ENCODE measurements around the gene GAMT.

GAMT gene

DNA sequence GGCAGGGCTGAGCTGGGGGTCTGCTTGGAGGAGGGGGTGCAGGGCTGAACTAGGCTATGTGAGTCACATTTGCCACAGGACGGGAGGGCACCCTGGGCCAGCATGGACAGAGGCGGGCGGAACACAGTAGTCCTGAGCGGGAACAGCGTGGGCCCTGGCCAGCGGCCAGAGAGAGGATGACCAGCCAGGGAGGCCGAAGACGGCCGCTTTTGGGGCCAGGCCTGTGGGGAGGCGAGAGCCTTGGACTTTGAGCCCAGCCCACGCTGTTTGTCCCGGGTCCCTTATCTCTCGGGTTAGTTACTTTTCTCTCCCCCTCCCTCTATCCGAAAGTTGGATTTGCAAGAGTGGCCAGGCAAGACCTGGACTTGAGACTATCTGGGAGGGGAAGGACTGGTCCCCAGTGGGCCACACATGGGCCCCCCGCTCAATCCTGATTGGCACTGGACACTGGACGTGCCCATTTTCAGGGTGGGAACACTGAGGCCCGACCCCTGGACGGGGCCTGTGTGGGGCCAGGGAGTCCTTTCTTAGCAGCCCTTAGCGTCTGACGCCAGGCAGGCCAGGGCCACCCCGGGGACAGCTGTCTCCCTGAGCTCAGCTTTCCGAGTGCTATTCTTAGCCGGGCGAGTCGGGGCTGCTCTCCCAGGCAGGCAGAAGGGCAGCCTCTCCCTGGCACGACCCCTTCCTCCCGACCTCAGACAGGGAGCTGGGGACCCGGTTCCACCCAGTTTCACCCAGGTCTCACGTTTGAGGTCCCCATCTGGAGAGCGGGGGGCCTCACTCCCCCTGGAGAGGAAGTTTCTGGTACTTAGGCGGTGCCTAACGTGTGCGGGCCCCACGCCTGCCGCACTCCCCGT, 833 bp downstream of the GAMT start:
- Histone ChIP-seq H3K27ac (ENCODE audit: low read depth in 2 of 2, low read length in 2 of 2) (no peak overlapping the region), H3K9me3 (ENCODE audit: control insufficient read depth in 2 of 2, low read length in 2 of 2) (no peaks in the 10 kb centered on the region), H3K9ac (ENCODE audit: low read depth in 1 of 2, low read length in 2 of 2) (peak overlapping the region in 1 of 2 donors; percentile 48), H3K27me3 (ENCODE audit: control insufficient read depth in 2 of 2, insufficient read depth in 2 of 2, low read length in 2 of 2) (peaks cover 15 to 34% of the 10 kb centered on the region in 2 donors), H3K36me3 (ENCODE audit: control insufficient read depth in 2 of 2, insufficient read depth in 2 of 2, low read length in 2 of 2) (no peaks in the 10 kb centered on the region), H3K4me3 (ENCODE audit: low read length in 2 of 2) (peak overlapping the region; percentile 52 to 55), H3K4me1 (ENCODE audit: control insufficient read depth in 2 of 2, insufficient read depth in 2 of 2, low read length in 2 of 2) (peaks cover 8 to 24% of the 10 kb centered on the region in 2 donors)

DNA sequence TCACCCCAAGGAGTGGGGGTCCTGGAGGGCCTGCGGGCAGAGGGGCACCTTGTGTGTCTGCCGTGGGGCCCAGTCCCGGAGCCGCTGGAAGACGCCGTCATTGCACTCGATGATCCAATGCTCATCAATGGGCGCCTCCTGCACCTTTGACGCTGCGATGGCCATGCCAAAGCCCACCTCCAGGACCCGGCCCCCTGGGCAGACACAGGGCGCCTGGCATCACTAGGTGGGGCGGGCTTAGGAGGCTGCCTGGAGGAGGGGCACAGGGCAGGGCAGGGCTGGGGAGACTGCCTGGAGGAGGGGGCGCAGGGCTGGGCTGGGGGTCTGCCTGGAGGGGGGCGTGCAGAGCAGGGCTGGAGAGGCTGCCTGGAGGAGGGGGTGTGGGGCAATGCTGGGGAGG, 1.6 kb downstream of the GAMT start:
- Histone ChIP-seq H3K9ac (ENCODE audit: low read depth in 1 of 2, low read length in 2 of 2) (no peak overlapping the region), H3K27ac (ENCODE audit: low read depth in 2 of 2, low read length in 2 of 2) (no peak overlapping the region), H3K9me3 (ENCODE audit: control insufficient read depth in 2 of 2, low read length in 2 of 2) (no peaks in the 10 kb centered on the region), H3K4me1 (ENCODE audit: control insufficient read depth in 2 of 2, insufficient read depth in 2 of 2, low read length in 2 of 2) (peaks cover 8 to 24% of the 10 kb centered on the region in 2 donors), H3K4me3 (ENCODE audit: low read length in 2 of 2) (no peak overlapping the region), H3K36me3 (ENCODE audit: control insufficient read depth in 2 of 2, insufficient read depth in 2 of 2, low read length in 2 of 2) (no peaks in the 10 kb centered on the region), H3K27me3 (ENCODE audit: control insufficient read depth in 2 of 2, insufficient read depth in 2 of 2, low read length in 2 of 2) (peaks cover 15 to 34% of the 10 kb centered on the region in 2 donors)

DNA sequence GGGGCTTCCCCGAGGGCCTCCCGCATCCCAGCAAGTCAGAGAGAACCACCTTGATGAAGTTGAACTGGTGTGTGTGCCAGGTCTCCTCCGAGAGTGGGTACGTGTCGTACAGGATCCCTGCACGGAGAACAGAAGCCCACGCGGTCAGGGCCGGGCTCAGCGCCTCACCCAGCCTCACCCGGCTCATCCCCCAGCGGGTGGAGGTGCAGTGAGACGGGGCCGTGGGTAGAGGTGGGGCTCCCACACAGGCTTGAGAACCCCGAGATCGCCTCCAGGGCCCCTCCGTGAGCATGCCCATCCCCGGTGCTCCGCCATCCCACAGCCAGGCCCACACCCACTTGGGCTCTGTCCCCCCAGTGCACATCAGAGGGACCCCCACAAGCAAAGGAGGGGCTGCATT, 2.3 kb downstream of the GAMT start:
- no peak overlapping the region for H3K27ac ChIP-seq (ENCODE audit: low read depth in 2 of 2, low read length in 2 of 2)
- peaks cover 0 to 2% of the 10 kb centered on the region in 2 donors for H3K36me3 ChIP-seq (ENCODE audit: control insufficient read depth in 2 of 2, insufficient read depth in 2 of 2, low read length in 2 of 2)
- no peak overlapping the region for H3K4me3 ChIP-seq (ENCODE audit: low read length in 2 of 2)
- peaks cover 8 to 24% of the 10 kb centered on the region in 2 donors for H3K4me1 ChIP-seq (ENCODE audit: control insufficient read depth in 2 of 2, insufficient read depth in 2 of 2, low read length in 2 of 2)
- H3K27me3 ChIP-seq (ENCODE audit: control insufficient read depth in 2 of 2, insufficient read depth in 2 of 2, low read length in 2 of 2): peaks cover 15 to 34% of the 10 kb centered on the region in 2 donors
- H3K9me3 ChIP-seq (ENCODE audit: control insufficient read depth in 2 of 2, low read length in 2 of 2): no peaks in the 10 kb centered on the region
- H3K9ac ChIP-seq (ENCODE audit: low read depth in 1 of 2, low read length in 2 of 2): no peak overlapping the region

DNA sequence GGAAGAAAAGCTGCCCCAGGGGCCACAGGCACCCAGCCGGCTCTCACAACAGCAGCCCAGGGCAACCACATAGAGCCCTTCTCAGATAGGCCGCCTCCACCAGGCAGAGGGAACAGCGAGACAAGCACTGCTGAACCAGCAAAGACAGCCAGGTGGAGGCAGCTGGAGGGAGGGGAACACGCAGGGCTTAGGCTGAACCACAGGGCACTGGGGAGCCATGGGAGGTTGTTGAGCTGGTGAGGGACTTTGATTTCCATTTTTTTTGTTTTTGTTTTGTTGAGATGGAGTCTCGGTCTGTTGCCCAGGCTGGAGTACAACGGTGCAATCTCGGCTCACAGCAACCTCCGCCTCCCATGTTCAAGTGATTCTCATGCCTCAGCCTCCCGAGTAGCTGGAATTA, 3.5 kb downstream of the GAMT start:
- no peak overlapping the region for H3K27ac ChIP-seq (ENCODE audit: low read depth in 2 of 2, low read length in 2 of 2)
- peaks cover 10 to 14% of the 10 kb centered on the region in 2 donors for H3K36me3 ChIP-seq (ENCODE audit: control insufficient read depth in 2 of 2, insufficient read depth in 2 of 2, low read length in 2 of 2)
- peaks cover 8 to 24% of the 10 kb centered on the region in 2 donors for H3K4me1 ChIP-seq (ENCODE audit: control insufficient read depth in 2 of 2, insufficient read depth in 2 of 2, low read length in 2 of 2)
- no peak overlapping the region for H3K4me3 ChIP-seq (ENCODE audit: low read length in 2 of 2)
- no peaks in the 10 kb centered on the region for H3K9me3 ChIP-seq (ENCODE audit: control insufficient read depth in 2 of 2, low read length in 2 of 2)
- H3K9ac ChIP-seq (ENCODE audit: low read depth in 1 of 2, low read length in 2 of 2): no peak overlapping the region
- H3K27me3 ChIP-seq (ENCODE audit: control insufficient read depth in 2 of 2, insufficient read depth in 2 of 2, low read length in 2 of 2): peaks cover 15 to 31% of the 10 kb centered on the region in 2 donors

- H3K36me3 ChIP-seq (ENCODE audit: control insufficient read depth in 2 of 2, insufficient read depth in 2 of 2, low read length in 2 of 2): peaks cover 17 to 22% of the 10 kb centered on the region in 2 donors
- no peak overlapping the region for H3K4me3 ChIP-seq (ENCODE audit: low read length in 2 of 2)
- H3K9me3 ChIP-seq (ENCODE audit: control insufficient read depth in 2 of 2, low read length in 2 of 2): no peaks in the 10 kb centered on the region
- no peak overlapping the region for H3K9ac ChIP-seq (ENCODE audit: low read depth in 1 of 2, low read length in 2 of 2)
- H3K27me3 ChIP-seq (ENCODE audit: control insufficient read depth in 2 of 2, insufficient read depth in 2 of 2, low read length in 2 of 2): peaks cover 15 to 23% of the 10 kb centered on the region in 2 donors
- H3K27ac ChIP-seq (ENCODE audit: low read depth in 2 of 2, low read length in 2 of 2): no peak overlapping the region
- peaks cover 8 to 24% of the 10 kb centered on the region in 2 donors for H3K4me1 ChIP-seq (ENCODE audit: control insufficient read depth in 2 of 2, insufficient read depth in 2 of 2, low read length in 2 of 2)
Measured at GRCh38 chr19:1396768-1397679, 4.3 kb downstream of the GAMT start.

DNA sequence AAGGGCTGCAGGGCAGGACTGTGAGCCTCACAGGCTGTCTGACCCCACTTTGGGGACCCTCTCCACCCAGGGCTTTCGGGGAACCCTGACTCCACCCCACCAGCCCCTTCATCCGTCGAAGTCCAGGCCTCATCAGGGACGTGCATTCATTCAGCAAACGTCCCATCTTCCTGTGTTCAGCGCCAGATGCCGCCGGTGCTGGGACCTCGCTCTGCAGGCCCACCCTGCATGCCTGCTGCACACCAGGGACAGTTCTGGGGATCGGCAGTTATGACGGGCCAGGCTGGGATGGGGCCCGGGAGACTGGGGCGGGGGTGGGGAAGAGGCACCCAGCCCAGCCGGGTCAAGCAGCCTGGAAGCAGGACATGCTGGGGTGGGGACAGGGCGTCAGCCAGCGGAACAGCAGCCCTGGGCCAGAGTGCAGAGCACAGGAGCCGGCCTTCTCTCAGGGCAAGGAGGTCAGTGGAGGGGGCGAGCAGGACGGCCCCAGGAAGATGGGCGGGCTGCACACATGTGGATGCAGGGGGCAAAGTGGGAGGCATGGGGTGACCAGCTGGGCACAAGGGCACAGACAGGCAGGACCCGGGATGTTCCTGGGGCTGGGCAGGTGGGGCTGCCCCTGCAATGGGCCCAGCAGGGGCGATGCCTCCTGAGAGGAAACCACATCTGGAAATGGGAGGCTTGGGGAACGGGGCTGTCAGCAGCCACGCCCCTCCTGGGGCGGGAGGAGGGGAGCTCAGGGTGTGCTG, 5.1 kb downstream of the GAMT start:
- Histone ChIP-seq H3K4me1 (ENCODE audit: control insufficient read depth in 2 of 2, insufficient read depth in 2 of 2, low read length in 2 of 2) (peaks cover 8 to 24% of the 10 kb centered on the region in 2 donors), H3K27me3 (ENCODE audit: control insufficient read depth in 2 of 2, insufficient read depth in 2 of 2, low read length in 2 of 2) (peaks cover 11 to 18% of the 10 kb centered on the region in 2 donors), H3K9me3 (ENCODE audit: control insufficient read depth in 2 of 2, low read length in 2 of 2) (no peaks in the 10 kb centered on the region), H3K4me3 (ENCODE audit: low read length in 2 of 2) (no peak overlapping the region), H3K27ac (ENCODE audit: low read depth in 2 of 2, low read length in 2 of 2) (no peak overlapping the region), H3K36me3 (ENCODE audit: control insufficient read depth in 2 of 2, insufficient read depth in 2 of 2, low read length in 2 of 2) (peaks cover 19 to 22% of the 10 kb centered on the region in 2 donors), H3K9ac (ENCODE audit: low read depth in 1 of 2, low read length in 2 of 2) (no peak overlapping the region)

DNA sequence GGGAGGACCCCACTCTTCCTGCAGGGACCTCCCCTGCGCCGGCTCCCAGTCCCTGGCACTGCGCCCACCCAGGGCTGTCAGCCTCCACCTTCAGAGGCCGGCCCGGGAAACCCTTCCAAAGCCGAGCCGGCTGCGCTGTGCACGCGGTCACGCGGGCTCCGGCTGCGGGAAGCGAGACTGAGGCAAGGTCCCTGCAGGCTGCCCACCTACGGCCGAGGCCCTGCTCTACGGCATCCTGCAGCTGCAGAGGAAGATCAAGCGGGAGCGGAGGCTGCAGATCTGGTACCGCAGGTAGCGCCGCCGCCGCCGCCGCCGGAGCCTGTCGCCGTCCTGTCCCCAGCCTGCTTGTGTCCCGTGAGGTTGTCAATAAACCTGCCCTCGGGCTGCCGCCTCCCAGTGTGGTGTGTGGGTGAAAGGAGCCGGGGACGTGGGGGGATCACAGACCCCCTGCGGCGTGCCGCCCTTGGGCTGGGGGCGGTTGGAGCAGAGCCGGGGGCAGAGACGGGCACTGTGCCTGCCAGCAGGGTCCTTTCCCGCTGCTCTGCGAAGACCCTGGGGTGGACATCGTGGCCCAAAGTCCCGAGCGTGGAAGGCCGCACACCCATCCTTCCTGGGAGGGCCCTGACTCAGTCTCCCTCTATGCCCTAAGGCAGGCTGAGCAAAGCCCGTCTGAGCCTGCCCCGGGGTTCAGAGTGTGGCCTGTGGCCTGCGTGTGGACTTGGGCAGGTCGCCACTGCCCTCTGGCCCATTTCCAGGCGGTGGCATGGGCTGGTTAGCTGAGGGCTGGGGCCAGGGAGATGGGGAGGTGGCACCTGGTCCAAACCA, 5.9 kb downstream of the GAMT start:
- H3K27ac ChIP-seq (ENCODE audit: low read depth in 2 of 2, low read length in 2 of 2): no peak overlapping the region
- H3K27me3 ChIP-seq (ENCODE audit: control insufficient read depth in 2 of 2, insufficient read depth in 2 of 2, low read length in 2 of 2): peaks cover 8 to 16% of the 10 kb centered on the region in 2 donors
- H3K9me3 ChIP-seq (ENCODE audit: control insufficient read depth in 2 of 2, low read length in 2 of 2): no peaks in the 10 kb centered on the region
- no peak overlapping the region for H3K4me3 ChIP-seq (ENCODE audit: low read length in 2 of 2)
- H3K4me1 ChIP-seq (ENCODE audit: control insufficient read depth in 2 of 2, insufficient read depth in 2 of 2, low read length in 2 of 2): peaks cover 3 to 20% of the 10 kb centered on the region in 2 donors
- H3K36me3 ChIP-seq (ENCODE audit: control insufficient read depth in 2 of 2, insufficient read depth in 2 of 2, low read length in 2 of 2): peaks cover 24 to 29% of the 10 kb centered on the region in 2 donors
- no peak overlapping the region for H3K9ac ChIP-seq (ENCODE audit: low read depth in 1 of 2, low read length in 2 of 2)

- Histone ChIP-seq H3K9me3 (ENCODE audit: control insufficient read depth in 2 of 2, low read length in 2 of 2) (no peaks in the 10 kb centered on the region), H3K36me3 (ENCODE audit: control insufficient read depth in 2 of 2, insufficient read depth in 2 of 2, low read length in 2 of 2) (peaks cover 30% of the 10 kb centered on the region in 2 donors), H3K4me1 (ENCODE audit: control insufficient read depth in 2 of 2, insufficient read depth in 2 of 2, low read length in 2 of 2) (peaks cover 0 to 16% of the 10 kb centered on the region in 2 donors), H3K9ac (ENCODE audit: low read depth in 1 of 2, low read length in 2 of 2) (no peak overlapping the region), H3K27me3 (ENCODE audit: control insufficient read depth in 2 of 2, insufficient read depth in 2 of 2, low read length in 2 of 2) (peaks cover 8 to 13% of the 10 kb centered on the region in 2 donors), H3K4me3 (ENCODE audit: low read length in 2 of 2) (no peak overlapping the region), H3K27ac (ENCODE audit: low read depth in 2 of 2, low read length in 2 of 2) (no peak overlapping the region)
Measured at GRCh38 chr19:1394252-1395193, 6.8 kb downstream of the GAMT start.

All from mucosa of rectum (tissue), 2 donors.